Measurements from ENCODE around the gene RAB35.

RAB35 gene

GRCh38 chr12:120054293-120054692 lies 62.3 kb downstream of the RAB35 start:
- no peaks in the 10 kb centered on the region for H3K9me2 ChIP-seq (replicated peaks; ENCODE audit: insufficient read depth, low read length)
- H3K4me3 ChIP-seq (ENCODE audit: insufficient read depth, low read length, poor library complexity, severe bottlenecking): no peak overlapping the region

GRCh38 chr12:120051535-120051934 lies 65.0 kb downstream of the RAB35 start:
- TF ChIP-seq EZH2phosphoT487 (conservative IDR thresholded peaks at IDR 0.05; ENCODE audit: low read length) (no peak), CTCF (IDR thresholded peaks at IDR 0.05; ENCODE audit: insufficient read depth, low read length, poor library complexity, severe bottlenecking) (no peak)
- no peak overlapping the region for H3K27ac ChIP-seq (ENCODE audit: low read depth, low read length)

More at GRCh38 chr12:120054293-120054692, 62.3 kb downstream of the RAB35 start:
- H3F3A ChIP-seq (ENCODE audit: insufficient read depth): no peaks in the 10 kb centered on the region
- H3K36me3 ChIP-seq (ENCODE audit: low read length): no peaks in the 10 kb centered on the region
- TF ChIP-seq EZH2phosphoT487 (conservative IDR thresholded peaks at IDR 0.05; ENCODE audit: low read length) (no peak), CTCF (IDR thresholded peaks at IDR 0.05; ENCODE audit: insufficient read depth, low read length, poor library complexity, severe bottlenecking) (no peak)
- H4K20me1 ChIP-seq (ENCODE audit: low read depth, low read length): no peaks in the 10 kb centered on the region
- no peaks in the 10 kb centered on the region for H3K79me2 ChIP-seq (ENCODE audit: insufficient read depth, low read length)
- no peak overlapping the region for H3K9ac ChIP-seq (ENCODE audit: low read length)
- no peak overlapping the region for H3K27ac ChIP-seq (ENCODE audit: low read depth, low read length)
- no peak overlapping the region for H3K4me2 ChIP-seq (ENCODE audit: low read depth, low read length, poor library complexity, severe bottlenecking)
- H2AFZ ChIP-seq (ENCODE audit: low read depth, low read length, severe bottlenecking): no peak overlapping the region
- H3K27me3 ChIP-seq (ENCODE audit: low read length): no peaks in the 10 kb centered on the region
- no peaks in the 10 kb centered on the region for H3K9me3 ChIP-seq (ENCODE audit: insufficient read depth, low read length)

GRCh38 chr12:120049426-120049825 lies 67.1 kb downstream of the RAB35 start:
- H3K4me3 ChIP-seq (ENCODE audit: insufficient read depth, low read length, poor library complexity, severe bottlenecking): no peak overlapping the region
- H3K36me3 ChIP-seq (ENCODE audit: low read length): no peaks in the 10 kb centered on the region
- no peak overlapping the region for H3K27ac ChIP-seq (ENCODE audit: low read depth, low read length)
- no peak overlapping the region for H3K4me2 ChIP-seq (ENCODE audit: low read depth, low read length, poor library complexity, severe bottlenecking)
- H2AFZ ChIP-seq (ENCODE audit: low read depth, low read length, severe bottlenecking): no peak overlapping the region
- no peaks in the 10 kb centered on the region for H3K9me3 ChIP-seq (ENCODE audit: insufficient read depth, low read length)
- H3K27me3 ChIP-seq (ENCODE audit: low read length): no peaks in the 10 kb centered on the region
- no peak overlapping the region for H3K9ac ChIP-seq (ENCODE audit: low read length)
- no peaks in the 10 kb centered on the region for H3K79me2 ChIP-seq (ENCODE audit: insufficient read depth, low read length)
- H4K20me1 ChIP-seq (ENCODE audit: low read depth, low read length): 0 out of 2 replicates have a peak, but pooled peaks cover 3% of the 10 kb centered on the region
- no peaks in the 10 kb centered on the region for H3F3A ChIP-seq (ENCODE audit: insufficient read depth)
- no peak for TF ChIP-seq CTCF (IDR thresholded peaks at IDR 0.05; ENCODE audit: insufficient read depth, low read length, poor library complexity, severe bottlenecking)
- TF ChIP-seq EZH2phosphoT487 (conservative IDR thresholded peaks at IDR 0.05; ENCODE audit: low read length): no peak
- H3K9me2 ChIP-seq (replicated peaks; ENCODE audit: insufficient read depth, low read length): no peaks in the 10 kb centered on the region

More at GRCh38 chr12:120051535-120051934, 65.0 kb downstream of the RAB35 start:
- no peak overlapping the region for H3K9ac ChIP-seq (ENCODE audit: low read length)
- H3K9me2 ChIP-seq (replicated peaks; ENCODE audit: insufficient read depth, low read length): no peaks in the 10 kb centered on the region
- H3K4me3 ChIP-seq (ENCODE audit: insufficient read depth, low read length, poor library complexity, severe bottlenecking): no peak overlapping the region
- no peaks in the 10 kb centered on the region for H3K27me3 ChIP-seq (ENCODE audit: low read length)
- H3K4me2 ChIP-seq (ENCODE audit: low read depth, low read length, poor library complexity, severe bottlenecking): no peak overlapping the region
- H2AFZ ChIP-seq (ENCODE audit: low read depth, low read length, severe bottlenecking): no peak overlapping the region
- no peaks in the 10 kb centered on the region for H3K36me3 ChIP-seq (ENCODE audit: low read length)
- no peaks in the 10 kb centered on the region for H3F3A ChIP-seq (ENCODE audit: insufficient read depth)
- H3K79me2 ChIP-seq (ENCODE audit: insufficient read depth, low read length): no peaks in the 10 kb centered on the region
- H4K20me1 ChIP-seq (ENCODE audit: low read depth, low read length): 0 out of 2 replicates have a peak, but pooled peaks cover 3% of the 10 kb centered on the region
- no peaks in the 10 kb centered on the region for H3K9me3 ChIP-seq (ENCODE audit: insufficient read depth, low read length)
